Kidney epithelial cell (primary cell): Measurements from ENCODE around the gene LRTM2. TPM values are rescaled to one million over a fixed set of nuclear protein-coding genes. Genes with fewer than 3 reads are reported as not detected.

ENCODE experiments used
- DNase-seq: peaks from one replicate; pipeline ENCODE4 v3.0.0-alpha.2; 2010; ENCODE audit warnings: low read depth
- H3K27me3 ChIP-seq: 2 replicates; pipeline ENCODE4 v1.6.0; 2011; ENCODE audit warnings: low read length; ENCODE audit not compliant: control insufficient read depth, insufficient read depth
- H3K36me3 ChIP-seq: 2 replicates; pipeline ENCODE4 v1.5.1; 2011; ENCODE audit warnings: low read length; ENCODE audit not compliant: control insufficient read depth, insufficient read depth
- H3K4me3 ChIP-seq: 2 replicates; pipeline ENCODE4 v1.5.1; 2011; ENCODE audit warnings: low read depth, mild to moderate bottlenecking, control low read depth, low read length
- CTCF ChIP-seq: IDR thresholded peaks from 2 replicates; pipeline ENCODE4 v1.5.1; 2011; ENCODE audit warnings: mild to moderate bottlenecking, moderate library complexity, low read length, control low read depth, inconsistent platforms; ENCODE audit not compliant: insufficient read depth, poor library complexity, severe bottlenecking
- total RNA-seq: library from RNA; depleted of rRNA; stranded (reverse); fragments of >200 nt; gene quantifications from 2 replicates; pipeline ENCODE4 v1.2.3, GENCODE V29; 2015

LRTM2 gene
- total RNA-seq, 1 donor from 2014 or later = not detected

- Histone ChIP-seq H3K36me3 (no peaks in the 10 kb centered on the region), H3K4me3 (no peak overlapping the region), H3K27me3 (peaks cover 2% of the 10 kb centered on the region)
- no peak for TF ChIP-seq CTCF
- DNase-seq = no peak
Observed at GRCh38 chr12:1880876-1881275, 60.5 kb downstream of the LRTM2 start.

GRCh38 chr12:1881301-1881700, 60.9 kb downstream of the LRTM2 start:
- H3K36me3 ChIP-seq = no peaks in the 10 kb centered on the region
- no peak overlapping the region for H3K4me3 ChIP-seq
- no peak for DNase-seq
- H3K27me3 ChIP-seq = peaks cover 2% of the 10 kb centered on the region
- no peak for TF ChIP-seq CTCF

- TF ChIP-seq CTCF = no peak
- no peak for DNase-seq
Observed at GRCh38 chr12:1881936-1882335, 61.6 kb downstream of the LRTM2 start.

GRCh38 chr12:1882405-1882804, 62.0 kb downstream of the LRTM2 start:
- peaks cover 2% of the 10 kb centered on the region for H3K27me3 ChIP-seq
- H3K36me3 ChIP-seq = no peaks in the 10 kb centered on the region
- TF ChIP-seq CTCF = no peak
- no peak overlapping the region for H3K4me3 ChIP-seq
- no peak for DNase-seq

More at GRCh38 chr12:1881936-1882335, 61.6 kb downstream of the LRTM2 start:
- peaks cover 2% of the 10 kb centered on the region for H3K27me3 ChIP-seq
- H3K4me3 ChIP-seq = no peak overlapping the region
- H3K36me3 ChIP-seq = no peaks in the 10 kb centered on the region

- H3K36me3 ChIP-seq = no peaks in the 10 kb centered on the region
- DNase-seq = no peak
- no peak overlapping the region for H3K4me3 ChIP-seq
- TF ChIP-seq CTCF = no peak
- H3K27me3 ChIP-seq = peaks cover 2% of the 10 kb centered on the region
Observed at GRCh38 chr12:1882850-1883470, 62.6 kb downstream of the LRTM2 start.

- no peak for TF ChIP-seq CTCF
- no peak for DNase-seq
- no peaks in the 10 kb centered on the region for H3K36me3 ChIP-seq
- no peak overlapping the region for H3K4me3 ChIP-seq
- peaks cover 2% of the 10 kb centered on the region for H3K27me3 ChIP-seq
Observed at GRCh38 chr12:1883513-1883912, 63.1 kb downstream of the LRTM2 start.
